HepG2 (cell line): ENCODE data around the gene ABHD4. TPM values are rescaled to one million over a fixed set of nuclear protein-coding genes. Genes with fewer than 3 reads are reported as not detected.

Source experiments
- ATF7-NPFF ChIP-seq: sonication (generic); formaldehyde crosslinking; IDR thresholded peaks from 2 replicates; pipeline ENCODE4 v1.8.1; 2023; ENCODE audit warnings: mild to moderate bottlenecking, low read depth, missing genetic modification reagents, moderate library complexity
- CENPX ChIP-seq: sonication (generic); formaldehyde crosslinking; IDR thresholded peaks from 2 replicates; pipeline ENCODE4 v1.9.0; 2021; ENCODE audit warnings: mild to moderate bottlenecking, missing genetic modification reagents, moderate library complexity
- CHCHD3 ChIP-seq: sonication (generic); formaldehyde crosslinking; IDR thresholded peaks from 2 replicates; pipeline ENCODE4 v1.8.0; 2022; ENCODE audit warnings: mild to moderate bottlenecking, missing genetic modification reagents, moderate library complexity
- FOSL1 ChIP-seq: sonication (generic); formaldehyde crosslinking; IDR thresholded peaks from 2 replicates; pipeline ENCODE4 v1.9.0; 2021; ENCODE audit warnings: missing genetic modification reagents, borderline replicate concordance
- HOXA3 ChIP-seq: sonication (generic); formaldehyde crosslinking; IDR thresholded peaks from 2 replicates; pipeline ENCODE4 v1.5.0; 2020; ENCODE audit warnings: missing genetic modification reagents
- JUND ChIP-seq: sonication (generic); formaldehyde crosslinking; IDR thresholded peaks from 2 replicates; pipeline ENCODE4 v1.8.0; 2022; ENCODE audit warnings: mild to moderate bottlenecking, missing genetic modification reagents
- KLF12 ChIP-seq: sonication (generic); formaldehyde crosslinking; IDR thresholded peaks from 2 replicates; pipeline ENCODE4 v1.4.0; 2020; ENCODE audit warnings: missing genetic modification reagents, borderline replicate concordance
- MIER2 ChIP-seq: IDR thresholded peaks from 2 replicates; pipeline ENCODE4 v1.6.1; 2016; ENCODE audit warnings: missing biosample characterization, missing genetic modification reagents
- MYC ChIP-seq: sonication (generic); formaldehyde crosslinking; IDR thresholded peaks from 2 replicates; pipeline ENCODE4 v1.9.0; 2021; ENCODE audit warnings: missing genetic modification reagents, borderline replicate concordance
- ONECUT2 ChIP-seq: sonication (generic); formaldehyde crosslinking; IDR thresholded peaks from 2 replicates; pipeline ENCODE4 v1.4.0; 2020; ENCODE audit warnings: missing genetic modification reagents
- SP2 ChIP-seq: sonication (generic); formaldehyde crosslinking; IDR thresholded peaks from 2 replicates; pipeline ENCODE4 v1.5.1; 2020; ENCODE audit warnings: mild to moderate bottlenecking, missing genetic modification reagents
- STAG1 ChIP-seq: sonication (generic); formaldehyde crosslinking; IDR thresholded peaks from 2 replicates; pipeline ENCODE4 v1.4.0; 2020; ENCODE audit warnings: missing genetic modification reagents
- TMF1 ChIP-seq: sonication (generic); formaldehyde crosslinking; IDR thresholded peaks from 2 replicates; pipeline ENCODE4 v1.8.1; 2022; ENCODE audit warnings: low read depth, missing genetic modification reagents
- ZBTB7B ChIP-seq: sonication (generic); formaldehyde crosslinking; IDR thresholded peaks from 2 replicates; pipeline ENCODE4 v1.4.0; 2020; ENCODE audit warnings: missing genetic modification reagents
- ZNF451 ChIP-seq: sonication (generic); formaldehyde crosslinking; IDR thresholded peaks from 2 replicates; pipeline ENCODE4 v1.5.0; 2020; ENCODE audit warnings: mild to moderate bottlenecking, missing genetic modification reagents
- ZNF614 ChIP-seq: IDR thresholded peaks from 2 replicates; pipeline ENCODE4 v1.6.1; 2018; ENCODE audit warnings: missing biosample characterization, missing genetic modification reagents, inconsistent platforms, borderline replicate concordance
- ZNF775 ChIP-seq: sonication (generic); formaldehyde crosslinking; IDR thresholded peaks from 2 replicates; pipeline ENCODE4 v1.4.0; 2020; ENCODE audit warnings: missing genetic modification reagents, mild to moderate bottlenecking, moderate library complexity, borderline replicate concordance
- ZNF816 ChIP-seq: sonication (generic); formaldehyde crosslinking; IDR thresholded peaks from 2 replicates; pipeline ENCODE4 v1.8.0; 2022; ENCODE audit warnings: missing genetic modification reagents, mild to moderate bottlenecking, borderline replicate concordance
- polyA plus RNA-seq, 8 experiments: library from polyadenylated mRNA; depleted of rRNA in 3 of 8; stranded (reverse) in 7 of 8; unstranded in 1 of 8; fragments of >200 nt; fragmentation: Illumina TruSeq in 4 of 8; extraction: Trizol in 4 of 8; gene quantifications; 2 replicates each; pipeline versions ENCODE4 v1.2.1 to v1.2.3, GENCODE V29; 2011 to 2016; ENCODE audit warnings: low read depth in 4 of 8, missing spikeins in 1 of 8, mixed read lengths in 1 of 8; ENCODE audit not compliant: insufficient read depth in 1 of 8
- total RNA-seq, 5 experiments: library from RNA; depleted of rRNA; stranded (reverse); fragments of >200 nt; fragmentation: Illumina TruSeq; extraction: Trizol; gene quantifications; 2 replicates each; pipeline ENCODE4 v1.2.3, GENCODE V29; 2016; ENCODE audit warnings: low read depth in 1 of 5
- TF ChIP-seq, protein P1 (sequence below): sonication (generic); formaldehyde crosslinking; IDR thresholded peaks from 2 replicates; pipeline ENCODE4 v1.5.0; 2020; ENCODE audit warnings: mild to moderate bottlenecking, missing genetic modification reagents
- TF ChIP-seq, protein P2 (sequence below): sonication (generic); formaldehyde crosslinking; IDR thresholded peaks from 2 replicates; pipeline ENCODE4 v1.5.1; 2020; ENCODE audit warnings: mild to moderate bottlenecking, missing genetic modification reagents, borderline replicate concordance
- TF ChIP-seq, protein P3 (sequence below): sonication (generic); formaldehyde crosslinking; IDR thresholded peaks from 2 replicates; pipeline ENCODE4 v1.4.0; 2020; ENCODE audit warnings: low read depth, mild to moderate bottlenecking, missing genetic modification reagents

The ABHD4 gene
- total and polyA plus RNA-seq, 2 of the 13 experiments (the other 11 are each of a cell fraction or from before 2014, with no cell fraction given) = 16.1 to 47.5 TPM

DNA sequence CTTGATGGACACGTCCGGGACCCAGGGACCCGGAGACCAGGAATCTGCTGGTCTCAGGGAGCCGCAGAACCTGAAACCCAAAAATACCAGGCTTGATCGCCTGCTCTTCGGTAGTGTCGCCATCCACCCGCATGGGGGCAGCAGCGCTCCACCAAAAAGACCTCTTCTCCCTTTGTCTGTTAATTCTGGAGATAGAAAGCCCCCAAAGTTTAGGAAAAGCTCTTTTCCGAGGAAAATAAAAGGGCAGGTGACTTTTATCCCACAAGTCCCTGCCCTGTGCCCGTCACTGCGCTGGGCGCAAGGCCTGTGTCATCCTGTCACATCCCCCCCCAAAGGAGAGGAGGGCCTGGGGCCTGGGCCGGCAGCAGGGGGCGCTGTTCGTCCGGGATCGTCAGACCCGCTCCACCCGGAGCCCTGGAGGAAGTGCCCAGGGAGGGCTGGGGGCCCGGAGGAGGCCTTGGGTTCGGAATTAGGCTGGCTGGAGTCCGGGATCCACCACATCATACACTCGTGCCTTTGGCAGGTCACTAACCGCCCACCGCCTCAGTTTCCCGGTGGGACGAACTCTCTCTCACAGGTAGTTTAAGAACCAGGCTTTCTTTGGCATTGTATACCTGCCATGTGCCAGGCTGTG is 41.0 kb upstream of the ABHD4 start (continued):
- TF ChIP-seq, protein P1, sequence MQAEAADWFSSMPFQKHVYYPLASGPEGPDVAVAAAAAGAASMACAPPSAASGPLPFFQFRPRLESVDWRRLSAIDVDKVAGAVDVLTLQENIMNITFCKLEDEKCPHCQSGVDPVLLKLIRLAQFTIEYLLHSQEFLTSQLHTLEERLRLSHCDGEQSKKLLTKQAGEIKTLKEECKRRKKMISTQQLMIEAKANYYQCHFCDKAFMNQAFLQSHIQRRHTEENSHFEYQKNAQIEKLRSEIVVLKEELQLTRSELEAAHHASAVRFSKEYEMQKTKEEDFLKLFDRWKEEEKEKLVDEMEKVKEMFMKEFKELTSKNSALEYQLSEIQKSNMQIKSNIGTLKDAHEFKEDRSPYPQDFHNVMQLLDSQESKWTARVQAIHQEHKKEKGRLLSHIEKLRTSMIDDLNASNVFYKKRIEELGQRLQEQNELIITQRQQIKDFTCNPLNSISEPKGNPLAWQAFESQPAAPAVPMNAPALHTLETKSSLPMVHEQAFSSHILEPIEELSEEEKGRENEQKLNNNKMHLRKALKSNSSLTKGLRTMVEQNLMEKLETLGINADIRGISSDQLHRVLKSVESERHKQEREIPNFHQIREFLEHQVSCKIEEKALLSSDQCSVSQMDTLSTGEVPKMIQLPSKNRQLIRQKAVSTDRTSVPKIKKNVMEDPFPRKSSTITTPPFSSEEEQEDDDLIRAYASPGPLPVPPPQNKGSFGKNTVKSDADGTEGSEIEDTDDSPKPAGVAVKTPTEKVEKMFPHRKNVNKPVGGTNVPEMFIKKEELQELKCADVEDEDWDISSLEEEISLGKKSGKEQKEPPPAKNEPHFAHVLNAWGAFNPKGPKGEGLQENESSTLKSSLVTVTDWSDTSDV (CRISPR knock-in tag) = peak; percentile 93; the same call in 1 of the 2 replicates
- TF ChIP-seq ZNF451 (CRISPR knock-in tag) (0 out of 2 replicates have a peak, but pooled peaks have one; percentile 53), KLF12 (CRISPR knock-in tag) (no peak), JUND (CRISPR knock-in tag) (no peak), HOXA3 (CRISPR knock-in tag) (peak; percentile 80), STAG1 (peak; percentile 97), CENPX (CRISPR knock-in tag) (no peak), ZNF614 (CRISPR knock-in tag) (peak; percentile 77), MYC (CRISPR knock-in tag) (peak; percentile 71; the same call in 1 of the 2 replicates), SP2 (CRISPR knock-in tag) (no peak; the same call in 1 of the 2 replicates), ZNF775 (CRISPR knock-in tag) (no peak), TMF1 (no peak), FOSL1 (no peak; the same call in 1 of the 2 replicates), ZNF816 (CRISPR knock-in tag) (no peak), ATF7-NPFF (peak; percentile 67; the same call in 1 of the 2 replicates), CHCHD3 (CRISPR knock-in tag) (no peak; the same call in 1 of the 2 replicates), MIER2 (CRISPR knock-in tag) (peak; percentile 66), ZBTB7B (peak; percentile 71; the same call in 1 of the 2 replicates), ONECUT2 (CRISPR knock-in tag) (no peak)
- TF ChIP-seq, protein P2, sequence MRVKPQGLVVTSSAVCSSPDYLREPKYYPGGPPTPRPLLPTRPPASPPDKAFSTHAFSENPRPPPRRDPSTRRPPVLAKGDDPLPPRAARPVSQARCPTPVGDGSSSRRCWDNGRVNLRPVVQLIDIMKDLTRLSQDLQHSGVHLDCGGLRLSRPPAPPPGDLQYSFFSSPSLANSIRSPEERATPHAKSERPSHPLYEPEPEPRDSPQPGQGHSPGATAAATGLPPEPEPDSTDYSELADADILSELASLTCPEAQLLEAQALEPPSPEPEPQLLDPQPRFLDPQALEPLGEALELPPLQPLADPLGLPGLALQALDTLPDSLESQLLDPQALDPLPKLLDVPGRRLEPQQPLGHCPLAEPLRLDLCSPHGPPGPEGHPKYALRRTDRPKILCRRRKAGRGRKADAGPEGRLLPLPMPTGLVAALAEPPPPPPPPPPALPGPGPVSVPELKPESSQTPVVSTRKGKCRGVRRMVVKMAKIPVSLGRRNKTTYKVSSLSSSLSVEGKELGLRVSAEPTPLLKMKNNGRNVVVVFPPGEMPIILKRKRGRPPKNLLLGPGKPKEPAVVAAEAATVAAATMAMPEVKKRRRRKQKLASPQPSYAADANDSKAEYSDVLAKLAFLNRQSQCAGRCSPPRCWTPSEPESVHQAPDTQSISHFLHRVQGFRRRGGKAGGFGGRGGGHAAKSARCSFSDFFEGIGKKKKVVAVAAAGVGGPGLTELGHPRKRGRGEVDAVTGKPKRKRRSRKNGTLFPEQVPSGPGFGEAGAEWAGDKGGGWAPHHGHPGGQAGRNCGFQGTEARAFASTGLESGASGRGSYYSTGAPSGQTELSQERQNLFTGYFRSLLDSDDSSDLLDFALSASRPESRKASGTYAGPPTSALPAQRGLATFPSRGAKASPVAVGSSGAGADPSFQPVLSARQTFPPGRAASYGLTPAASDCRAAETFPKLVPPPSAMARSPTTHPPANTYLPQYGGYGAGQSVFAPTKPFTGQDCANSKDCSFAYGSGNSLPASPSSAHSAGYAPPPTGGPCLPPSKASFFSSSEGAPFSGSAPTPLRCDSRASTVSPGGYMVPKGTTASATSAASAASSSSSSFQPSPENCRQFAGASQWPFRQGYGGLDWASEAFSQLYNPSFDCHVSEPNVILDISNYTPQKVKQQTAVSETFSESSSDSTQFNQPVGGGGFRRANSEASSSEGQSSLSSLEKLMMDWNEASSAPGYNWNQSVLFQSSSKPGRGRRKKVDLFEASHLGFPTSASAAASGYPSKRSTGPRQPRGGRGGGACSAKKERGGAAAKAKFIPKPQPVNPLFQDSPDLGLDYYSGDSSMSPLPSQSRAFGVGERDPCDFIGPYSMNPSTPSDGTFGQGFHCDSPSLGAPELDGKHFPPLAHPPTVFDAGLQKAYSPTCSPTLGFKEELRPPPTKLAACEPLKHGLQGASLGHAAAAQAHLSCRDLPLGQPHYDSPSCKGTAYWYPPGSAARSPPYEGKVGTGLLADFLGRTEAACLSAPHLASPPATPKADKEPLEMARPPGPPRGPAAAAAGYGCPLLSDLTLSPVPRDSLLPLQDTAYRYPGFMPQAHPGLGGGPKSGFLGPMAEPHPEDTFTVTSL (CRISPR knock-in tag) = peak; percentile 68; the same call in 1 of the 2 replicates
- TF ChIP-seq, protein P3, sequence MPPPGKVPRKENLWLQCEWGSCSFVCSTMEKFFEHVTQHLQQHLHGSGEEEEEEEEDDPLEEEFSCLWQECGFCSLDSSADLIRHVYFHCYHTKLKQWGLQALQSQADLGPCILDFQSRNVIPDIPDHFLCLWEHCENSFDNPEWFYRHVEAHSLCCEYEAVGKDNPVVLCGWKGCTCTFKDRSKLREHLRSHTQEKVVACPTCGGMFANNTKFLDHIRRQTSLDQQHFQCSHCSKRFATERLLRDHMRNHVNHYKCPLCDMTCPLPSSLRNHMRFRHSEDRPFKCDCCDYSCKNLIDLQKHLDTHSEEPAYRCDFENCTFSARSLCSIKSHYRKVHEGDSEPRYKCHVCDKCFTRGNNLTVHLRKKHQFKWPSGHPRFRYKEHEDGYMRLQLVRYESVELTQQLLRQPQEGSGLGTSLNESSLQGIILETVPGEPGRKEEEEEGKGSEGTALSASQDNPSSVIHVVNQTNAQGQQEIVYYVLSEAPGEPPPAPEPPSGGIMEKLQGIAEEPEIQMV = no peak
